ENCODE results near the gene FGF1.

FGF1 gene

DNA sequence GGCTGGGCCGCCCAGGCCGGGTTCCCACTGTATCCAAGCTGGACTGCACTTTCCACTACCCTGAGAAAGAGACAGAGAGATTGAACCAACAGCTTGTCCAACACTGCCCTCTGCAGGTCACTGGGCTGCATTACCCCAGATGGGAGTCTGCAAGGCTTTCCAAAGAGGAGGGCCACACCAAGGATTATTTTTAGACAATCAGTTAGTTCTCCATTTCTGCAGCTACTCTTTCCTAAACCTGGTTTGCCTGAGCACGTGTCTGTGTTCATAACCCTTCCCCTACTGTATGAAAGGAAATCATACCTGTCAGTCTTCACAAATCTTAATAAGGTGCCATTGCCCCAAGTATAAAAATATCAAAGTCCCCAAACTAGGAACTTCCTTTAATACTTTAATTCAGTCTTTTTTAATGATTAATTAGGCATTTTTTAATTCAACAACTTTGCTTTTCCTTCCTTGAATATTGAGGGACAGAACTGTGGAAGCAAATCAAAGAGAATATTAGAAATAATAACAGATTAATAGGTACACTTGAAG, 13.4 kb upstream of the FGF1 start:
- Histone ChIP-seq H2AK5ac (ENCODE audit: low read length, severe bottlenecking) (no peak overlapping the region), H3K4me1 (ENCODE audit: control insufficient read depth, insufficient read depth, low read depth, low read length) (peaks cover 14% of the 10 kb centered on the region), H3K23ac (ENCODE audit: low read length in 2 of 2) (no peak overlapping the region), H2BK5ac (ENCODE audit: low read depth, low read length, poor library complexity, severe bottlenecking) (no peak overlapping the region), H2AFZ (ENCODE audit: low read depth, low read length) (no peak overlapping the region), H2BK120ac (ENCODE audit: low read depth, low read length) (no peak overlapping the region), H3K27ac (ENCODE audit: low read length, poor library complexity, severe bottlenecking) (no peak overlapping the region), H3K27me3 (ENCODE audit: control insufficient read depth in 1 of 2, insufficient read depth in 1 of 2, low read length in 2 of 2) (no peaks in the 10 kb centered on the region), H4K8ac (ENCODE audit: low read length) (no peak overlapping the region), H3K79me1 (replicated peaks; ENCODE audit: low read length, poor library complexity, severe bottlenecking) (no peaks in the 10 kb centered on the region), H3K4ac (ENCODE audit: low read depth in 1 of 2, low read length in 2 of 2) (no peak overlapping the region), H4K91ac (ENCODE audit: low read length) (no peak overlapping the region), H3K36me3 (ENCODE audit: control insufficient read depth in 1 of 2, insufficient read depth in 2 of 2, low read depth in 1 of 2, low read length in 2 of 2) (no peaks in the 10 kb centered on the region), H3K9me3 (ENCODE audit: control insufficient read depth, low read length) (no peaks in the 10 kb centered on the region), H3K4me3 (ENCODE audit: insufficient read depth in 1 of 2, low read depth in 1 of 2, low read length in 2 of 2) (no peak overlapping the region), H3K4me2 (ENCODE audit: low read length, poor library complexity, severe bottlenecking) (no peak overlapping the region), H2BK12ac (ENCODE audit: low read length in 2 of 2) (no peak overlapping the region), H3K18ac (ENCODE audit: low read depth in 1 of 2, low read length in 2 of 2) (no peak overlapping the region), H3K9ac (ENCODE audit: low read length) (peak overlapping the region; percentile 58), H3K14ac (ENCODE audit: low read length in 2 of 2) (no peak overlapping the region), H2BK15ac (ENCODE audit: low read depth, poor library complexity, severe bottlenecking) (no peak overlapping the region)
- DNase-seq: peak; percentile 86
- under 1% methylated on average over 3 of the region's 3 CpGs for WGBS

GRCh38 chr5:142698447-142699183, 12.7 kb upstream of the FGF1 start:
- no peak overlapping the region for H4K8ac ChIP-seq (ENCODE audit: low read length)
- WGBS: 56% methylated on average over 6 of the region's 9 CpGs
- H3K36me3 ChIP-seq (ENCODE audit: control insufficient read depth in 1 of 2, insufficient read depth in 2 of 2, low read depth in 1 of 2, low read length in 2 of 2): no peaks in the 10 kb centered on the region

DNA sequence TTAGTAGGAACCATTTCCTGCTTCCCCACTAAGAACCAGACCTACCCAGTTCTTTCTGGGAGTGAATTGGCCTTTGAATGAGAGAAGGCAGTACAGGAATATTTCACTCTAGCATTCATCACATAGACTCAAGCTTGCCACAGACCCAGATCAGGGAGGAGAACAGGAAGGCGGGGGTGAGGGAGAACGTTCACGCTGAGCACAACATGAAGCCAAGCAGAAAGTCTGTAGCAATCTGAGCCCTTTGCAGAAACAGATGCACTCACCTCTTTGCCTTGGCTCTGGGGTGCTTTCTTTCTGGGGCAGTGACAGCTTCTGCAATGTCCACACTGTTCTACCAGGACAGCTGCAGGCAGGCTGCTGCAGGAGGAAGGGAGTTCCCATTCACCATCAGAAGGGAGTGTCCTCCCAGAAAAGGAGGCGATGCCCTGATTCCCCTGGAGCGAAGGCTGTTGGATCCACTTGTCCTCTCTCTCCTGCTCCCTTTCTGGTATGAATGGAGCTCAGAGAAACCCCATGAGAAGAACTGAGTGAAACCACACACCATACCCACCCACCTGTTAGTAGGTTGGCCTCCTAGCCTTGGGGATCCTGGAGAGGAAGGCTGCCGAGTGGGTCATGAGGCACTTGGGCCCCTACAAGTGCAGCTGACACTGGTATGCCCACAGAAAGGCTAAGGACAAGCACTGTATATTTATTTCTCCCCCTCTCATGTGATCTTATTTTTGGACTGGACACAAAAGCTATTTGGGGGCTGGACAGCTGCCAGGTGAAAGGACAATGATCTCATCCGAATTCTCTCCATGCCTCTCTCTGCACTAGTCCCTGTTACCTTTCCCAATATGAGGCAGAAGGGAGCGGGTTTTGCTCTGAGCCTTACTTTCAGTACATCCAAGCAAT, 11.7 kb upstream of the FGF1 start:
- peaks cover 14% of the 10 kb centered on the region for H3K4me1 ChIP-seq (ENCODE audit: control insufficient read depth, insufficient read depth, low read depth, low read length)
- no peak overlapping the region for H2BK12ac ChIP-seq (ENCODE audit: low read length in 2 of 2)
- H3K27me3 ChIP-seq (ENCODE audit: control insufficient read depth in 1 of 2, insufficient read depth in 1 of 2, low read length in 2 of 2): no peaks in the 10 kb centered on the region
- H4K91ac ChIP-seq (ENCODE audit: low read length): no peak overlapping the region
- no peak overlapping the region for H3K14ac ChIP-seq (ENCODE audit: low read length in 2 of 2)
- H3K9me3 ChIP-seq (ENCODE audit: control insufficient read depth, low read length): no peaks in the 10 kb centered on the region
- H3K4ac ChIP-seq (ENCODE audit: low read depth in 1 of 2, low read length in 2 of 2): no peak overlapping the region
- H2AK5ac ChIP-seq (ENCODE audit: low read length, severe bottlenecking): no peak overlapping the region
- peak overlapping the region; percentile 79 for H3K9ac ChIP-seq (ENCODE audit: low read length)
- no peak overlapping the region for H4K8ac ChIP-seq (ENCODE audit: low read length)
- no peak overlapping the region for H2BK120ac ChIP-seq (ENCODE audit: low read depth, low read length)
- no peak overlapping the region for H2BK15ac ChIP-seq (ENCODE audit: low read depth, poor library complexity, severe bottlenecking)
- 72% methylated on average over 8 of the region's 8 CpGs for WGBS
- H3K36me3 ChIP-seq (ENCODE audit: control insufficient read depth in 1 of 2, insufficient read depth in 2 of 2, low read depth in 1 of 2, low read length in 2 of 2): no peaks in the 10 kb centered on the region
- peak overlapping the region in 1 of 2 experiments; percentile 48 for H3K4me3 ChIP-seq (ENCODE audit: insufficient read depth in 1 of 2, low read depth in 1 of 2, low read length in 2 of 2)
- no peak overlapping the region for H2BK5ac ChIP-seq (ENCODE audit: low read depth, low read length, poor library complexity, severe bottlenecking)
- peak; percentile 41 for DNase-seq
- no peak overlapping the region for H3K4me2 ChIP-seq (ENCODE audit: low read length, poor library complexity, severe bottlenecking)
- H3K79me1 ChIP-seq (replicated peaks; ENCODE audit: low read length, poor library complexity, severe bottlenecking): no peaks in the 10 kb centered on the region
- no peak overlapping the region for H2AFZ ChIP-seq (ENCODE audit: low read depth, low read length)
- H3K23ac ChIP-seq (ENCODE audit: low read length in 2 of 2): no peak overlapping the region
- no peak overlapping the region for H3K27ac ChIP-seq (ENCODE audit: low read length, poor library complexity, severe bottlenecking)
- no peak overlapping the region for H3K18ac ChIP-seq (ENCODE audit: low read depth in 1 of 2, low read length in 2 of 2)

More at GRCh38 chr5:142698447-142699183, 12.7 kb upstream of the FGF1 start:
- H2BK15ac ChIP-seq (ENCODE audit: low read depth, poor library complexity, severe bottlenecking): no peak overlapping the region
- no peak overlapping the region for H3K27ac ChIP-seq (ENCODE audit: low read length, poor library complexity, severe bottlenecking)
- no peak for DNase-seq
- no peak overlapping the region for H2AK5ac ChIP-seq (ENCODE audit: low read length, severe bottlenecking)
- H3K79me1 ChIP-seq (replicated peaks; ENCODE audit: low read length, poor library complexity, severe bottlenecking): no peaks in the 10 kb centered on the region
- no peak overlapping the region for H3K23ac ChIP-seq (ENCODE audit: low read length in 2 of 2)
- no peak overlapping the region for H2BK120ac ChIP-seq (ENCODE audit: low read depth, low read length)
- H2BK5ac ChIP-seq (ENCODE audit: low read depth, low read length, poor library complexity, severe bottlenecking): no peak overlapping the region
- H3K9ac ChIP-seq (ENCODE audit: low read length): peak overlapping the region; percentile 58
- no peak overlapping the region for H2AFZ ChIP-seq (ENCODE audit: low read depth, low read length)
- H3K18ac ChIP-seq (ENCODE audit: low read depth in 1 of 2, low read length in 2 of 2): no peak overlapping the region
- H3K4me1 ChIP-seq (ENCODE audit: control insufficient read depth, insufficient read depth, low read depth, low read length): peaks cover 14% of the 10 kb centered on the region
- H2BK12ac ChIP-seq (ENCODE audit: low read length in 2 of 2): peak overlapping the region in 1 of 2 experiments; percentile 18
- no peak overlapping the region for H3K14ac ChIP-seq (ENCODE audit: low read length in 2 of 2)
- H3K4me2 ChIP-seq (ENCODE audit: low read length, poor library complexity, severe bottlenecking): no peak overlapping the region
- H4K91ac ChIP-seq (ENCODE audit: low read length): no peak overlapping the region
- H3K27me3 ChIP-seq (ENCODE audit: control insufficient read depth in 1 of 2, insufficient read depth in 1 of 2, low read length in 2 of 2): no peaks in the 10 kb centered on the region
- H3K9me3 ChIP-seq (ENCODE audit: control insufficient read depth, low read length): no peaks in the 10 kb centered on the region
- H3K4ac ChIP-seq (ENCODE audit: low read depth in 1 of 2, low read length in 2 of 2): peak overlapping the region in 1 of 2 experiments; percentile 11
- H3K4me3 ChIP-seq (ENCODE audit: insufficient read depth in 1 of 2, low read depth in 1 of 2, low read length in 2 of 2): no peak overlapping the region

- no peak overlapping the region for H3K14ac ChIP-seq (ENCODE audit: low read length in 2 of 2)
- peaks cover 14% of the 10 kb centered on the region for H3K4me1 ChIP-seq (ENCODE audit: control insufficient read depth, insufficient read depth, low read depth, low read length)
- H3K9ac ChIP-seq (ENCODE audit: low read length): peak overlapping the region; percentile 79
- H3K27ac ChIP-seq (ENCODE audit: low read length, poor library complexity, severe bottlenecking): no peak overlapping the region
- H3K4ac ChIP-seq (ENCODE audit: low read depth in 1 of 2, low read length in 2 of 2): no peak overlapping the region
- H2AFZ ChIP-seq (ENCODE audit: low read depth, low read length): no peak overlapping the region
- H3K23ac ChIP-seq (ENCODE audit: low read length in 2 of 2): no peak overlapping the region
- H3K9me3 ChIP-seq (ENCODE audit: control insufficient read depth, low read length): no peaks in the 10 kb centered on the region
- H2BK5ac ChIP-seq (ENCODE audit: low read depth, low read length, poor library complexity, severe bottlenecking): no peak overlapping the region
- H3K27me3 ChIP-seq (ENCODE audit: control insufficient read depth in 1 of 2, insufficient read depth in 1 of 2, low read length in 2 of 2): no peaks in the 10 kb centered on the region
- no peak overlapping the region for H3K4me2 ChIP-seq (ENCODE audit: low read length, poor library complexity, severe bottlenecking)
- no peaks in the 10 kb centered on the region for H3K36me3 ChIP-seq (ENCODE audit: control insufficient read depth in 1 of 2, insufficient read depth in 2 of 2, low read depth in 1 of 2, low read length in 2 of 2)
- DNase-seq: no peak
- peak overlapping the region; percentile 20 for H2BK15ac ChIP-seq (ENCODE audit: low read depth, poor library complexity, severe bottlenecking)
- H2BK12ac ChIP-seq (ENCODE audit: low read length in 2 of 2): no peak overlapping the region
- no peak overlapping the region for H4K8ac ChIP-seq (ENCODE audit: low read length)
- no peak overlapping the region for H2AK5ac ChIP-seq (ENCODE audit: low read length, severe bottlenecking)
- no peak overlapping the region for H3K4me3 ChIP-seq (ENCODE audit: insufficient read depth in 1 of 2, low read depth in 1 of 2, low read length in 2 of 2)
- no peak overlapping the region for H3K18ac ChIP-seq (ENCODE audit: low read depth in 1 of 2, low read length in 2 of 2)
- WGBS: 93% methylated on average over 3 of the region's 3 CpGs
- H4K91ac ChIP-seq (ENCODE audit: low read length): no peak overlapping the region
- H2BK120ac ChIP-seq (ENCODE audit: low read depth, low read length): no peak overlapping the region
- H3K79me1 ChIP-seq (replicated peaks; ENCODE audit: low read length, poor library complexity, severe bottlenecking): no peaks in the 10 kb centered on the region
These were observed 10.5 kb upstream of the FGF1 start for GRCh38 chr5:142696379-142696778.
